K562 (cell line): ENCODE results near the gene VIPR1. TPM values are rescaled to one million over a fixed set of nuclear protein-coding genes. Genes with fewer than 3 reads are reported as not detected.

Experiments used
- ATAC-seq: fragments of 200-7000 bp; cut with Tn5 transposase; 3 replicates; pipeline ENCODE4 v1.9.1; 2020; ENCODE audit warnings: moderate library complexity
- BruUV-seq: library from RNA; stranded (reverse); fragments of 400-500 nt; replicated peaks from 2 replicates; lab custom pipeline; 2021; lab: Mats Ljungman, UMichigan
- CTCF ChIA-PET: fragments of 300-600 bp; formaldehyde crosslinking; extraction: SDS; loops from one replicate; lab custom pipeline; 2021; ENCODE audit warnings: low intra/inter-chr PET ratio; lab: Yijun Ruan, JAX
- POLR2A ChIA-PET: fragments of 300-600, 350-650 bp; sonication (Branson Sonifier 250); formaldehyde crosslinking; extraction: SDS; loops from one replicate; lab custom pipeline; 2021; ENCODE audit warnings: antibody characterized with exemption, inconsistent platforms; lab: Yijun Ruan, JAX
- DNase-seq, 4 experiments: peaks; one replicate each; pipeline versions ENCODE4 v3.0.0 to v3.0.0-alpha.2; 2011 to 2018; ENCODE audit warnings: low spot score in 3 of 4, mixed read lengths in 3 of 4; ENCODE audit errors: extremely low read depth in 1 of 4
- FAIRE-seq: peaks from 2 replicates; lab custom pipeline; 2011; peaks lifted over from hg19 to GRCh38; lab: Jason Lieb, UNC
- H2AFZ ChIP-seq: 2 replicates; pipeline ENCODE4 v1.6.0; 2011; ENCODE audit warnings: low read depth, low read length, control low read depth, inconsistent platforms
- H3K27ac ChIP-seq: fragments of 200-600 bp; 3 replicates; pipeline ENCODE4 v1.8.0; 2011; ENCODE audit warnings: low read depth, mild to moderate bottlenecking, control low read depth, inconsistent platforms, low read length, moderate library complexity, mixed read lengths; ENCODE audit errors: extremely low read depth
- H3K27me3 ChIP-seq, 2 experiments: fragments of 300-600 bp in 1 of 2; 2 replicates in 1 of 2; 3 replicates in 1 of 2; pipeline versions ENCODE4 v1.6.0 to v1.8.0; 2011; ENCODE audit warnings: inconsistent platforms in 2 of 2, low read length in 2 of 2, mild to moderate bottlenecking in 1 of 2, mixed read lengths in 1 of 2, moderate library complexity in 1 of 2; ENCODE audit not compliant: control insufficient read depth in 2 of 2, insufficient read depth in 2 of 2
- H3K36me3 ChIP-seq: fragments of 300-600 bp; 3 replicates; pipeline ENCODE4 v1.8.0; 2011; ENCODE audit warnings: mild to moderate bottlenecking, low read length, inconsistent platforms; ENCODE audit not compliant: control insufficient read depth, insufficient read depth
- H3K4me1 ChIP-seq, 2 experiments: fragments of 200-600 bp in 1 of 2; replicated peaks in 1 of 2; 2 replicates in 1 of 2; 3 replicates in 1 of 2; pipeline versions ENCODE4 v1.5.1 to v1.8.0; 2011; ENCODE audit warnings: inconsistent platforms in 2 of 2, low read length in 2 of 2, mild to moderate bottlenecking in 1 of 2, mixed read lengths in 1 of 2, moderate library complexity in 1 of 2; ENCODE audit not compliant: control insufficient read depth in 2 of 2, insufficient read depth in 2 of 2
- H3K4me2 ChIP-seq: 2 replicates; pipeline ENCODE4 v1.6.1; 2011; ENCODE audit warnings: low read length, control low read depth, inconsistent platforms, mixed read lengths; ENCODE audit not compliant: insufficient read depth
- H3K4me3 ChIP-seq: fragments of 200-600 bp; sonication (generic), shearing (Covaris generic); 2 replicates; pipeline ENCODE4 v1.5.1; 2016; ENCODE audit warnings: control low read depth, inconsistent platforms
- H3K79me2 ChIP-seq: fragments of 200-600 bp; 3 replicates; pipeline ENCODE4 v1.8.0; 2011; ENCODE audit warnings: low read length, inconsistent platforms; ENCODE audit not compliant: control insufficient read depth, insufficient read depth
- H3K9ac ChIP-seq, 2 experiments: 2 replicates each; pipeline versions ENCODE4 v1.6.0 to v1.6.1; 2011; ENCODE audit warnings: low read depth in 2 of 2, low read length in 2 of 2, control low read depth in 1 of 2, inconsistent platforms in 1 of 2, mild to moderate bottlenecking in 1 of 2, mixed read lengths in 1 of 2; ENCODE audit not compliant: insufficient read depth in 1 of 2
- H3K9me1 ChIP-seq: one replicate; pipeline ENCODE4 v1.6.0; 2011; ENCODE audit warnings: inconsistent platforms, mild to moderate bottlenecking, low read length, moderate library complexity; ENCODE audit not compliant: control insufficient read depth, insufficient read depth
- H3K9me3 ChIP-seq: replicated peaks from 2 replicates; pipeline ENCODE4 v1.5.1; 2011; ENCODE audit warnings: low read depth, low read length, inconsistent platforms; ENCODE audit not compliant: control insufficient read depth, insufficient read depth
- H4K20me1 ChIP-seq: replicated peaks from 2 replicates; pipeline ENCODE4 v1.6.1; 2011; ENCODE audit warnings: low read length, inconsistent platforms, mixed read lengths; ENCODE audit not compliant: control insufficient read depth, insufficient read depth
- ELF4 ChIP-seq: fragments of 450-650 bp; formaldehyde crosslinking; IDR thresholded peaks from 2 replicates; pipeline ENCODE4 v1.4.0; 2022; ENCODE audit warnings: missing genetic modification characterization
- HOXB6 ChIP-seq: fragments of 250-450 bp; sonication (Bioruptor Pico); IDR thresholded peaks from 2 replicates; pipeline ENCODE4 v1.5.1; 2022; ENCODE audit warnings: mild to moderate bottlenecking, borderline replicate concordance
- MAFF ChIP-seq: IDR thresholded peaks from 2 replicates; pipeline ENCODE4 v1.6.1; 2012; ENCODE audit warnings: low read length, improper control_type of control experiment
- MCM3 ChIP-seq: fragments of 450-650 bp; IDR thresholded peaks from 2 replicates; pipeline ENCODE4 v1.6.1; 2016
- MCM7 ChIP-seq, 2 experiments: fragments of 450-650 bp; IDR thresholded peaks; 2 replicates each; pipeline ENCODE4 v1.6.1; 2016 to 2018
- MTA2 ChIP-seq: fragments of 450-650 bp; IDR thresholded peaks from 2 replicates; pipeline ENCODE4 v1.6.1; 2016; ENCODE audit warnings: low read depth
- NONO ChIP-seq, 2 experiments: fragments of 200-400 bp in 1 of 2; fragments of 450-650 bp in 1 of 2; formaldehyde crosslinking in 1 of 2; IDR thresholded peaks; 2 replicates each; pipeline ENCODE4 v1.6.1; 2017; ENCODE audit warnings: low read depth in 2 of 2, mild to moderate bottlenecking in 2 of 2, moderate library complexity in 2 of 2, low read length in 1 of 2
- RHOXF2B ChIP-seq: fragments of 250-450 bp; sonication (Bioruptor Pico); conservative IDR thresholded peaks from 2 replicates; pipeline ENCODE4 v1.5.1; 2021
- SRSF3 ChIP-seq: fragments of 200-400 bp; formaldehyde crosslinking; IDR thresholded peaks from 2 replicates; pipeline ENCODE4 v1.6.1; 2016; ENCODE audit warnings: mild to moderate bottlenecking, low read length, moderate library complexity; ENCODE audit not compliant: insufficient read depth
- TCF3 ChIP-seq: sonication (generic); formaldehyde crosslinking; IDR thresholded peaks from 2 replicates; pipeline ENCODE4 v1.4.0; 2020; ENCODE audit warnings: mild to moderate bottlenecking, missing genetic modification reagents
- ZBTB17 ChIP-seq: fragments of 450-650 bp; formaldehyde crosslinking; IDR thresholded peaks from 2 replicates; pipeline ENCODE4 v1.4.0; 2020; ENCODE audit warnings: mild to moderate bottlenecking
- ZEB2 ChIP-seq: fragments of 450-650 bp; IDR thresholded peaks from 2 replicates; pipeline ENCODE4 v1.6.1; 2016
- WGBS: fragments of 100-300 bp; shearing (Covaris generic); methylation state at CpG from one replicate; pipeline ENCODE4 v1.1.6; 2016; ENCODE audit warnings: low coverage, mixed read lengths; ENCODE audit not compliant: insufficient coverage; ENCODE audit errors: missing lambda C conversion rate; 5-methylcytosine and 5-hydroxymethylcytosine counted together
- in situ Hi-C: fragments of 300-500 bp; cut with MboI; formaldehyde crosslinking; loops from 4 replicates; pipeline ENCODE4 v1.15.0; 2018; ENCODE audit warnings: inconsistent platforms, mixed read lengths
- intact Hi-C: fragments of 100-400 bp; cut with micrococcal nuclease; formaldehyde crosslinking; loops from 2 replicates; pipeline ENCODE4 v1.14.2; 2022
- polyA plus RNA-seq, 8 experiments: library from polyadenylated mRNA; depleted of rRNA in 4 of 8; stranded (reverse) in 5 of 8; unstranded in 3 of 8; fragments of >200 nt; fragmentation: Nextera tagmentation in 2 of 8; fragmentation: Illumina TruSeq in 1 of 8; extraction: Ambion mirVana in 2 of 8; extraction: Trizol in 1 of 8; gene quantifications; 2 replicates each; pipeline versions ENCODE4 v1.2.1 to v1.2.3, GENCODE V29; 2011 to 2014; ENCODE audit warnings: inconsistent platforms in 1 of 8, missing spikeins in 1 of 8
- total RNA-seq, 7 experiments: library from RNA; depleted of rRNA in 6 of 7; stranded (reverse); fragments of >200 nt in 6 of 7; fragmentation: Illumina TruSeq in 2 of 7; extraction: Trizol in 2 of 7; gene quantifications; 2 replicates each; pipeline versions ENCODE4 v1.2.1 to v1.2.3, GENCODE V29; 2011 to 2021; ENCODE audit warnings: low replicate concordance in 1 of 7
- TF ChIP-seq, protein P1 (sequence below): fragments of 150-350 bp; conservative IDR thresholded peaks from 2 replicates; pipeline ENCODE4 v1.6.1; 2014; ENCODE audit warnings: low read length
- TF ChIP-seq, protein P2 (sequence below): fragments of 450-650 bp; IDR thresholded peaks from 2 replicates; pipeline ENCODE4 v1.6.1; 2016; ENCODE audit warnings: low read depth

Gene VIPR1
- total and polyA plus RNA-seq, 9 of the 15 experiments (the other 6 are each of a cell fraction or from before 2014, with no cell fraction given), result 0.04 to 0.38 (median 0.12) TPM; not detected in 3

DNA sequence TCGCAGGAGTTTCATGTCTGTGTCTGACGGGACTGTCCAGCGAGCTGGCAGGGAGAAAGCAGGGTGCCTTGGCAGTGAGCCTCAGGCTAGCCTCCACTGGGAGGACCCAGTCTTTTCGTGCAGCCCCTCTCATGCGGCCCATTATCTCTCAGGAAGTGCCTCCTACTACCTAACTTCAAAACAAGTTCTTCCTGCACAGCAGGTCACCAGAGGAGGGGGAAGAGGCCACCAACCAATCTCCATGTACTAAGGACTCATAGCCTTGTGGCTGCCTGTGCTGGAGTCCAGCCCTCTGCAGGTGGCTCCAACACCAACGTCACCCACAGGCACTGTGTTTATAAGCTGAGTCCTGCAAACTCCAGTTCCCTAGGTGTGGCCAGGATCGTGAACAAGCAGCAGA is 4.8 kb downstream of the VIPR1 start:
- Histone ChIP-seq H3K36me3 (no peaks in the 10 kb centered on the region), H3K27me3 (peaks cover 0 to 30% of the 10 kb centered on the region in 2 experiments; a peak in 3 of 5 replicates), H3K9ac (no peak overlapping the region), H3K9me3 (no peaks in the 10 kb centered on the region), H3K27ac (no peak overlapping the region), H3K4me1 (peaks cover 4 to 14% of the 10 kb centered on the region in 2 experiments; a peak in 3 of 5 replicates), H3K4me3 (no peak overlapping the region), H2AFZ (peak overlapping the region; percentile 57), H3K79me2 (no peaks in the 10 kb centered on the region), H3K9me1 (no peaks in the 10 kb centered on the region), H4K20me1 (peaks cover 12% of the 10 kb centered on the region), H3K4me2 (0 out of 2 replicates have a peak overlapping the region, but pooled peaks have one; percentile 1)
- CTCF ChIA-PET, result interaction anchor here (0.5 to 0.6 kb wide), 2 partner anchors 66 to 277 kb away, joined by 3 read pairs; no protein-coding TSS in a partner anchor
- BruUV-seq, result no TSS peak
- 4% methylated on average over 7 of the region's 7 CpGs for WGBS
- in situ Hi-C loops (no loop called here), intact Hi-C loops (no loop called here)
- peak in 2 of 4 experiments; percentile 49 to 52 for DNase-seq
- peak; percentile 41 for ATAC-seq
- POLR2A ChIA-PET, result interaction anchor here (2.1 kb wide), 1 partner anchor 16 kb away, joined by 5 read pairs; no protein-coding TSS in a partner anchor
- FAIRE-seq, result peak; percentile 72
- TF ChIP-seq RHOXF2B (CRISPR knock-in tag) (no peak), MTA2 (no peak), MAFF (no peak), MCM7 (IDR thresholded peaks at IDR 0.05) (no peak), ZEB2 (no peak), TCF3 (CRISPR knock-in tag) (no peak), NONO (IDR thresholded peaks at IDR 0.05; ENCODE audit: low read depth in 2 of 2, low read length in 1 of 2) (no peak), ZBTB17 (CRISPR knock-in tag) (no peak), ELF4 (CRISPR knock-in tag) (no peak), HOXB6 (CRISPR knock-in tag) (no peak), SRSF3 (no peak), MCM3 (no peak)
- TF ChIP-seq, protein P1, sequence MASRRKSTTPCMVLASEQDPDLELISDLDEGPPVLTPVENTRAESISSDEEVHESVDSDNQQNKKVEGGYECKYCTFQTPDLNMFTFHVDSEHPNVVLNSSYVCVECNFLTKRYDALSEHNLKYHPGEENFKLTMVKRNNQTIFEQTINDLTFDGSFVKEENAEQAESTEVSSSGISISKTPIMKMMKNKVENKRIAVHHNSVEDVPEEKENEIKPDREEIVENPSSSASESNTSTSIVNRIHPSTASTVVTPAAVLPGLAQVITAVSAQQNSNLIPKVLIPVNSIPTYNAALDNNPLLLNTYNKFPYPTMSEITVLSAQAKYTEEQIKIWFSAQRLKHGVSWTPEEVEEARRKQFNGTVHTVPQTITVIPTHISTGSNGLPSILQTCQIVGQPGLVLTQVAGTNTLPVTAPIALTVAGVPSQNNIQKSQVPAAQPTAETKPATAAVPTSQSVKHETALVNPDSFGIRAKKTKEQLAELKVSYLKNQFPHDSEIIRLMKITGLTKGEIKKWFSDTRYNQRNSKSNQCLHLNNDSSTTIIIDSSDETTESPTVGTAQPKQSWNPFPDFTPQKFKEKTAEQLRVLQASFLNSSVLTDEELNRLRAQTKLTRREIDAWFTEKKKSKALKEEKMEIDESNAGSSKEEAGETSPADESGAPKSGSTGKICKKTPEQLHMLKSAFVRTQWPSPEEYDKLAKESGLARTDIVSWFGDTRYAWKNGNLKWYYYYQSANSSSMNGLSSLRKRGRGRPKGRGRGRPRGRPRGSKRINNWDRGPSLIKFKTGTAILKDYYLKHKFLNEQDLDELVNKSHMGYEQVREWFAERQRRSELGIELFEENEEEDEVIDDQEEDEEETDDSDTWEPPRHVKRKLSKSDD, result no peak
- TF ChIP-seq, protein P2, sequence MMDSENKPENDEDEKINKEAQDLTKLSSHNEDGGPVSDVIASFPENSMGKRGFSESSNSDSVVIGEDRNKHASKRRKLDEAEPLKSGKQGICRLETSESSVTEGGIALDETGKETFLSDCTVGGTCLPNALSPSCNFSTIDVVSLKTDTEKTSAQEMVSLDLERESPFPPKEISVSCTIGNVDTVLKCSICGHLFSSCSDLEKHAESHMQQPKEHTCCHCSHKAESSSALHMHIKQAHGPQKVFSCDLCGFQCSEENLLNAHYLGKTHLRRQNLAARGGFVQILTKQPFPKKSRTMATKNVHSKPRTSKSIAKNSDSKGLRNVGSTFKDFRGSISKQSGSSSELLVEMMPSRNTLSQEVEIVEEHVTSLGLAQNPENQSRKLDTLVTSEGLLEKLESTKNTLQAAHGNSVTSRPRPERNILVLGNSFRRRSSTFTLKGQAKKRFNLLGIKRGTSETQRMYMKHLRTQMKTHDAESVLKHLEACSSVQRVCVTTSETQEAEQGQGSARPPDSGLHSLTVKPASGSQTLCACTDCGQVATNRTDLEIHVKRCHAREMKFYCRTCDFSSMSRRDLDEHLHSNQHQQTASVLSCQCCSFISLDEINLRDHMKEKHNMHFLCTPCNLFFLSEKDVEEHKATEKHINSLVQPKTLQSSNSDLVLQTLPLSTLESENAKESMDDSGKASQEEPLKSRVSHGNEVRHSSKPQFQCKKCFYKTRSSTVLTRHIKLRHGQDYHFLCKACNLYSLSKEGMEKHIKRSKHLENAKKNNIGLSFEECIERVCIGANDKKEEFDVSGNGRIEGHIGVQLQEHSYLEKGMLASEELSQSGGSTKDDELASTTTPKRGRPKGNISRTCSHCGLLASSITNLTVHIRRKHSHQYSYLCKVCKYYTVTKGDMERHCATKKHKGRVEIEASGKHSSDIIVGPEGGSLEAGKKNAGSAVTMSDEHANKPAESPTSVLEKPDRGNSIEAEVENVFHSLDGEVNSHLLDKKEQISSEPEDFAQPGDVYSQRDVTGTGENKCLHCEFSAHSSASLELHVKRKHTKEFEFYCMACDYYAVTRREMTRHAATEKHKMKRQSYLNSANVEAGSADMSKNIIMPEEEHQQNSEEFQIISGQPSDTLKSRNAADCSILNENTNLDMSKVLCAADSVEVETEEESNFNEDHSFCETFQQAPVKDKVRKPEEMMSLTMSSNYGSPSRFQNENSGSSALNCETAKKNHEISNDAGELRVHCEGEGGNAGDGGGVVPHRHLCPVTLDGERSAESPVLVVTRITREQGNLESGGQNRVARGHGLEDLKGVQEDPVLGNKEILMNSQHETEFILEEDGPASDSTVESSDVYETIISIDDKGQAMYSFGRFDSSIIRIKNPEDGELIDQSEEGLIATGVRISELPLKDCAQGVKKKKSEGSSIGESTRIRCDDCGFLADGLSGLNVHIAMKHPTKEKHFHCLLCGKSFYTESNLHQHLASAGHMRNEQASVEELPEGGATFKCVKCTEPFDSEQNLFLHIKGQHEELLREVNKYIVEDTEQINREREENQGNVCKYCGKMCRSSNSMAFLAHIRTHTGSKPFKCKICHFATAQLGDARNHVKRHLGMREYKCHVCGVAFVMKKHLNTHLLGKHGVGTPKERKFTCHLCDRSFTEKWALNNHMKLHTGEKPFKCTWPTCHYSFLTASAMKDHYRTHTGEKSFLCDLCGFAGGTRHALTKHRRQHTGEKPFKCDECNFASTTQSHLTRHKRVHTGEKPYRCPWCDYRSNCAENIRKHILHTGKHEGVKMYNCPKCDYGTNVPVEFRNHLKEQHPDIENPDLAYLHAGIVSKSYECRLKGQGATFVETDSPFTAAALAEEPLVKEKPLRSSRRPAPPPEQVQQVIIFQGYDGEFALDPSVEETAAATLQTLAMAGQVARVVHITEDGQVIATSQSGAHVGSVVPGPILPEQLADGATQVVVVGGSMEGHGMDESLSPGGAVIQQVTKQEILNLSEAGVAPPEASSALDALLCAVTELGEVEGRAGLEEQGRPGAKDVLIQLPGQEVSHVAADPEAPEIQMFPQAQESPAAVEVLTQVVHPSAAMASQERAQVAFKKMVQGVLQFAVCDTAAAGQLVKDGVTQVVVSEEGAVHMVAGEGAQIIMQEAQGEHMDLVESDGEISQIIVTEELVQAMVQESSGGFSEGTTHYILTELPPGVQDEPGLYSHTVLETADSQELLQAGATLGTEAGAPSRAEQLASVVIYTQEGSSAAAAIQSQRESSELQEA, result no peak
